SW480 (cell line): Measurements from ENCODE around the gene SERAC1.

Source experiments
- DNase-seq: peaks from one replicate; pipeline ENCODE4 v3.0.0-alpha.2; 2016; ENCODE audit warnings: low spot score

The SERAC1 gene

GRCh38 chr6:158122048-158122447 is 46.0 kb downstream of the SERAC1 start:
- no peak for DNase-seq

GRCh38 chr6:158121335-158121734 is 46.7 kb downstream of the SERAC1 start:
- DNase-seq = no peak

GRCh38 chr6:158118886-158119285 is 49.2 kb downstream of the SERAC1 start:
- DNase-seq = no peak

GRCh38 chr6:158115508-158115907 is 52.6 kb downstream of the SERAC1 start:
- no peak for DNase-seq

- no peak for DNase-seq
These were observed 53.0 kb downstream of the SERAC1 start for GRCh38 chr6:158115102-158115501.

GRCh38 chr6:158113802-158114201 is 54.3 kb downstream of the SERAC1 start:
- DNase-seq = no peak

GRCh38 chr6:158111987-158112386 is 56.1 kb downstream of the SERAC1 start:
- no peak for DNase-seq

GRCh38 chr6:158110986-158111385 is 57.1 kb downstream of the SERAC1 start:
- no peak for DNase-seq

GRCh38 chr6:158109748-158110147 is 58.3 kb downstream of the SERAC1 start:
- peak; percentile 3 for DNase-seq

GRCh38 chr6:158104696-158105095 is 63.4 kb downstream of the SERAC1 start:
- no peak for DNase-seq

GRCh38 chr6:158103228-158103627 is 64.8 kb downstream of the SERAC1 start:
- DNase-seq = no peak

- no peak for DNase-seq
These were observed 72.4 kb downstream of the SERAC1 start for GRCh38 chr6:158095671-158096070.

GRCh38 chr6:158095031-158095430 is 73.0 kb downstream of the SERAC1 start:
- no peak for DNase-seq

- DNase-seq = no peak
These were observed 75.3 kb downstream of the SERAC1 start for GRCh38 chr6:158092806-158093205.

GRCh38 chr6:158087224-158087867 is 80.7 kb downstream of the SERAC1 start:
- no peak for DNase-seq

- DNase-seq = no peak
These were observed 81.4 kb downstream of the SERAC1 start for GRCh38 chr6:158086504-158087223.

GRCh38 chr6:158086054-158086503 is 82.0 kb downstream of the SERAC1 start:
- DNase-seq = no peak

- no peak for DNase-seq
These were observed 82.6 kb downstream of the SERAC1 start for GRCh38 chr6:158085261-158086053.

- no peak for DNase-seq
These were observed 84.4 kb downstream of the SERAC1 start for GRCh38 chr6:158083455-158084325.

GRCh38 chr6:158081657-158081935 is 86.5 kb downstream of the SERAC1 start:
- no peak for DNase-seq

GRCh38 chr6:158080849-158081656 is 87.0 kb downstream of the SERAC1 start:
- no peak for DNase-seq
